D721Med (cell line): ENCODE measurements around the gene GGT5.

Experiments
- DNase-seq: peaks from one replicate; pipeline ENCODE4 v3.0.0; 2011; ENCODE audit warnings: low spot score; ENCODE audit not compliant: insufficient read length
- FAIRE-seq: peaks from 2 replicates; lab custom pipeline; 2011; peaks lifted over from hg19 to GRCh38; lab: Jason Lieb, UNC
- CTCF ChIP-seq: IDR thresholded peaks from 2 replicates; pipeline ENCODE4 v1.5.1; 2012; ENCODE audit warnings: mild to moderate bottlenecking, control low read depth; ENCODE audit not compliant: insufficient read depth; ENCODE audit errors: missing control alignments

Gene GGT5

GRCh38 chr22:24190596-24191208 lies 54.2 kb downstream of the GGT5 start:
- FAIRE-seq, result no peak
- no peak for TF ChIP-seq CTCF

GRCh38 chr22:24190159-24190540 lies 54.7 kb downstream of the GGT5 start:
- no peak for TF ChIP-seq CTCF
- DNase-seq (no peak), FAIRE-seq (no peak)

More at GRCh38 chr22:24190596-24191208, 54.2 kb downstream of the GGT5 start:
- DNase-seq, result no peak

- peak; percentile 98 for DNase-seq
- FAIRE-seq, result no peak
- TF ChIP-seq CTCF, result peak; percentile 79
These were observed 55.4 kb downstream of the GGT5 start for GRCh38 chr22:24189249-24190158.

GRCh38 chr22:24188705-24189248 lies 56.1 kb downstream of the GGT5 start:
- no peak for FAIRE-seq
- DNase-seq, result no peak
- TF ChIP-seq CTCF, result no peak

DNA sequence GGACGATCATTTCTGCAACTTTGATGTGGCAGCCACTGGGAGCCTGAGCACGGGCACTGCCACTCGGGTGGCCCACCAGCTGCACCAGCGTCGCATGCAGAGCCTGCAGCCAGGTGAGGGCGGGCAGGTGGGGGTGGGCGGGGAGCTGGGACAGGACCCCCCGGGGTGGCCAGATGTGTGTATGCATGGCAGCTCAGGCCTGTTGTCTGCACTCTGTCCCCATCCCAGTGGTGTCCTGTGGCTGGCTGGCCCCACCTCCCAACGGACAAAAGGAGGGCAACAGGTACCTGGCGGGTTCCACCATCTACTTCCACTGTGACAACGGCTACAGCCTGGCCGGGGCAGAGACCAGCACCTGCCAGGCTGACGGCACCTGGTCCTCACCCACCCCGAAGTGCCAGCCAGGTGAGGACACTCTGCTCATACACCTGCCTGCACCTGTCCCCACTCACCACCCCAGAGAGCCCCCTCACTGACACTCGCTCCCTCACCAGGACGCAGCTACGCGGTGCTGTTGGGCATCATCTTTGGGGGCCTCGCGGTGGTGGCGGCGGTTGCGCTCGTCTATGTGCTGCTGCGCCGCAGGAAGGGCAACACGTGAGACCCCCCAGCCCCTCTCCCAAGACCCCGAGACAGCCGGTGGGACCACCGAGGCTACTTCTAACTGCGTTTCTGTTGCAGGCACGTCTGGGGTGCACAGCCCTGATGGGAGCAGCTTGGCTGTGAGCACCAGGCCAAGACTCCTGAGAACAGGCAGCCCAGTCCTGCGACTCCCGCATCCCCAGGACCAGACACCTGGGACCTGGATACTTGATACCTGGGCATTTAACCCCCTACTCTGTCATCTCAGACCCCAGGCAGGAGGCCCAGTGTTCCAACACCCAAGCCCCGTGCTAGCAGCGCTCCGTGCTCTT lies 56.9 kb downstream of the GGT5 start:
- no peak for FAIRE-seq
- TF ChIP-seq CTCF, result no peak
- peak; percentile 10 for DNase-seq

GRCh38 chr22:24186892-24187670 lies 57.8 kb downstream of the GGT5 start:
- TF ChIP-seq CTCF, result no peak
- FAIRE-seq, result no peak
- no peak for DNase-seq
